DMS 273 treated with DMSO at 0.1 percent for 48 hours (cell line): ENCODE data around the gene HORMAD2.
"Not testable (repeated sequence)": the region's sequence is repeated elsewhere in the genome, so short reads cannot be mapped to it uniquely, and the experiment has no call there.

Source experiments
- DNase-seq: peaks from one replicate; lab custom pipeline; 2025; lab: John Stamatoyannopoulos, UW

Gene HORMAD2

DNA sequence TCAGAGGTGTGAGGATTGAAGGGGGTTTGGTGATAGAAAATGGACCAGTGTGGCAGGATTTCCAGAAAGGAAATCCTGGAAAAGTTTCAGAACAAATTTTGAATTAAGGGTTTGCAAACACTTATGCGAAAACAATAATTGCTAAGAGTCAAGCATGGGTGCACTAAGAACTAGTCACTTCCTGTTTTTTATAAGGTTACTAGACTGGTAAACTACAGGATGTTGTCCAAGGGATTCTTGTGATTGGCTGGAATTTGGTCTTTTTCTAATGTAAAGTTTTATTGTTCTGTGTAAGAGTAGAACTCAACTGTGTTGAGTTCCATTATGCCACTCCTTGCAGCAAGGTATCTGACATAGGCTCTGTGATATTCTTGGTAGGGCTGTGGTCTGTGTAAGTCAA is 112.2 kb downstream of the HORMAD2 start:
- no peak for DNase-seq

DNA sequence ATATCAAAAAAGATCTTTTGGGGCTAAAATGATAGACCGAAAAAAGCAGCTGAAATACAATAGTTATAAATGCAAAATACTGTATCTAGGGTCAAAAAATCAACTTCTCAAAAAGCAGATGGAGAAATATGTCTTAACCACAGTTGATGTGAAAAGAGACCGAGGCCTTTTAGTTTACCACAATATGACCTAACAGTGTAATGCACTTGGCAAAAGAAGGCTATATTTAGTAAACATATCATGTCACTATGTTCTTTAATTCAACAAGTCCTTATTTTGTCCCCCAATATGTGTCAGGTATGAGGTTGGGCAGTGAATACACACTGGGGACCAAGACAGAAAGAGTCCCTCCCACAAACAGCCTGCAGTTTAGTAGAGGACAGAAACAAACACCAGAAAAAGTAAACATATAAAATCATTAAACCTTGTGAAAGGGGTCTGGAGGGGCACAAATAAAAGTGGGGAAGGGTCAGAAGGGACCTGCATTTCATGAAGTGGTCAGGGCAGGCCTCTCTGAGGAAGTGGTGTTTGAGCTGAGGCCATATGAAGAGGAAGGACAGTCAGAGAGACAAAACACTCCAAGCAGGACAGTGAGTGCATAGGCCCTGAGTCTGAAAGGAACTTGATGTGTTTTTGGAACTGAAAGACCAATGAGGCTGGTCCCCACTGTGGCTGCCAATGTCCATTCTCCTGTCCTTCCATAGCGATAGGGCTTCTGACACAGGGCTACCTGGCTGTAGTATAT is 112.9 kb downstream of the HORMAD2 start:
- no peak for DNase-seq

DNA sequence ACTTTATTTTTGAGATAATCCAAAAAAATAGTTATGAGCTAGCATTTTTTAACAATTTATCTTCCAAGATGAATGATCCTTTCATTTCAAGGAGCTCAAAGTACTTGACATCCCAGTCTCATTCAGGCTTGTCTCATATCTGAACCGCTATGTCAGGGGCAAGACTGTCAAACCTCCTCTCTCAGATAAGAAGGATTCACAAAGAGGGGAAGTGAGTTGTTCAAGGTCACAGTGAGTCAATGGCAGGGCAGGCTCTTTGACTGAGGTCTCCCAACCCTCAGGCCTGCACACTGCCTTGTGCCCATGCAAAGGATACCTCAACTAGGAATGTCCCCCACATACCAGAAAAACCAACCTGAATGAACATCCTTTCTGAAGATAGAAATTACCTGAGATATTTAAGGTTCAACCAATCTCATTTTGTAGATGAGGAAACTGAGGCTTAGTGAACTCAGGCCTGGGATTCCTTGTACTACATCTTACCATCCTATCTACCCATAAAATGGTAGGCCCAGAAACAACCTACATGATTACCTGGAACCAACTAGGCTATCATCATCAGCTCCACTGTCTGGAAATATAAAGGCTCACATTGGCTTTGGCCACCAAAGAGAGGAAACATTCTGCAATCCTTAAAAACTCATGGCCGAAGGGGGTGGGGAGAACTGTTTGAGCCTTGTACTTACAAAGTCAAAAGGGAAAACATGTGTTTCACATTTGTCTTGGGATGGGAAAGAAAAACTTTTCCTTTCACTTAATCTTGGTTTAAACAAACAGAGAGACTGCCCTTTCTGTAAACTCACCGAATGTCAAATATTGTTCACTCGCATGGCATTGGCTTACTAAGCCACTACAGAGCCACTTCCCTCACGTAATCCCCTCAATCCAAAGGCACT is 115.2 kb downstream of the HORMAD2 start:
- DNase-seq: no peak

DNA sequence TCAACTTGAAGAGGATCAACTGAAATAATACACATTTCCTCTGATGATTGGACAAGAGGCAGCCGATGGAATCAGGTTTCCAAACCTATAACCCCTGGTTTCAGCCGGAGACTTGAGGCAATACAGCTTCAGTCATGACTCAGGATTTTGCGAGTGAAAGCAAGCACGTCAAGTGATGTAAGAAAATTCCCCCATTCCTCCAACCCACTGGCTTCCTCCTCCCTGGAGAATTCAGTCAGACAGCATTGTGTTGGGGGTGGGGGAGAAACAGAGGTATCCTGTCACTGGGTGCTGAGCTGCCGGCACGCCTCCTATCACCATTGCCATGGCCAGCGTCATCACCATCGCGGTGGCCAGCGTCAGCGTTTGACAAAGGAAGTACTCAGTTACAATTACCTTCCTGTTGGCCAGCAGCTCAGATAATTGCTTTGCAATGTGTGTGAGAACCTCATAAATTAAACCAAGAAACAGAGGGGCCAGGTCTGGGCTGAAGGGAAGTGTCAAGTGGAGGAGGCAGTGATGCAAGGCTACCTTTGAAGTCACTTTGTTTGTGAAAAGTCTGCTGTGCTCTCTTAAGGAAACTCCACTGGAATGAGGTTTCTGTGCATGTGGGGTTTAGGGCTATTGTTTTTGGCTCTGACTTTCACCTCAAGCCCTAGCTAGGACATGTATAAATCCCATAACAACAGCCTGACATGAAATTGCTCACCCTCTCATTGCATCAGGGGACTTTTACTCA is 116.0 kb downstream of the HORMAD2 start:
- no peak for DNase-seq

DNA sequence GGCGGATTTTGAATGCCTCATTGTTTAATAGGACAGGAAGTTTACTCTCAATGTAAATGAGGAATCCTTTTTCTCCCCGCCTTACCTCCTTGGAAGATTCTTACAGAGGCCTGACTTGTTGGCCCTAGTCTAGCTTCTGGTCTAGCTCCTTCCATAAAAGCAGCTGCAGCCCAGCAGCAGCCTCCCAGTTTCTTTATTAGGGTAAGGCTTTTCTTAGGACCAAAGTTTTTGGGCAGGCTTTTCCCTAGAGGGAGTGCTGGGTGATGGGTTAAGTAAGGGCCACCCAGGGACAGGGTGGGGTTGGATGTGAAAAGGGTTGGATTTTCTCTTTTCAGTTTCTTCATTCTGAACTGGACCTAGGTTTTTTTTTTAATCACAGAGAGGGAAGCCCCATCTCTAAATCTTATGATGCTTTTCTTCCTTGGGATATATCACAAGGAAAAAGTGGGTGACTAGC is 116.6 kb downstream of the HORMAD2 start:
- DNase-seq: no peak

DNA sequence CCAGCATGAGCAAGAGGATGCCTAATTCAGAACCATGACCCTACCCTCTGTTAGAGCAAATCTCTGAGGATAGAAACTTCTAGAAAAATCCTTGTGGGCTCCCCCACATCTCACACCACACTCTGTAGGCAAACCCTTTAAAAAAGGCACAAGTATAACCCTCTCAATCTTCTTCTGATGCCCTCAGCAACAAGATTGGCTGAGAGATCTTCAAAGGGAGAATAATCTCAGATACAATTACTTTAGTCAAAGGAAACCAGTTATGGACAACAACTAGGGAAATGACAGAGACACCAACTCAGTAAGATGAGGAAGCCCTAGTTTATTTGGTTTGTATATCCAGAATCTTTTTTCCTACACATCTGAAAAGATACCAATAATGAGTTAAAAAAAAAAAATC is 117.1 kb downstream of the HORMAD2 start:
- DNase-seq: no peak

DNA sequence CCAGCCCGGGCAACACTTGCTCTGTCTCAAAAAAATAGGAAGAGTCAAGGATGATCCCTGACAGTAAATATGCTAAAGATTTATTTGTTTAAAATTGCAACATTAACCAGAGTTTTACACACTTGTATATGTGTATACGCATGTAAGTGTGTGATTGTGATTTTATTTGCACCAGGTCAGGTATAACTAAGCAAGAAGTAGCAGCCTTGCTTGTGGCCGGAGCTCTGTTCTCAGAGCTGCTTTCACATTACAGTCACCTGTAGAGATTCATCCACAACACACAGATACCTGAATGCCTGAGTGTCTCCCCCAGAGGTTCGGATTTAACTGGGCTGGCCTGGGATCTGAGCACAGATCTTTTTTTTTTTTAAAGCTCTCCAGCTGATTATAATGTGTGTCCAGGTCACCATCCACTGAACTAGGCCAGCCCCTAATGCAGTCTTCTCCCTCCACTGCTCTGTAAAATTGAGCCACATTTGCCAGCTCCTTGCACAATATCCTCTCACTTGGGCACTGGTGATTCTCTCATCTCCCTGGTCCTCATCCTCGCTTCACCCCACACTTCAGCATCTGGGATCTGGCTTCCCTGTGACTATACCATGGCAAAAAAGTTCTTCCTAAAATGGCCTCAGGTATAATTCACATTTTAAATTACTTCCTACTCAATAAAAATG is 118.0 kb downstream of the HORMAD2 start:
- DNase-seq: no peak

DNA sequence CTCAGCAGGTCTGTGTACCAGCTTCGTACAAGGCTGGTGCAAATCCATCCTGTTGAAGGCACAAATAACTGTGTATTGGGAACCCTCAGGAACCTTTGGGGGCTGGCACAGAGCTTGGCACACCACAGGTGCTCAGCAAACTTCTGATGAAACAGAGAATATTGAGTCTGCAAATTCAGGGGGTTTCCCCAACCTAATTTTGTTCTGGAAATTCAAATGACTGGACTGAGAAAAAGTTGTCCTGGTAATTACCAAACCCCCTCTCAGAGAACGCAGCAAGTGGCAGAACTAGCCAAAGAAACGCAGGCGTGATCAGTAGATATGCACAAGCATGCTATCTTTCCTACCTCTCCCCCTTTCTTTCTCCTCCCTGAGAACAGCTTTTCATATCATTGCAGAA is 118.7 kb downstream of the HORMAD2 start:
- no peak for DNase-seq

DNA sequence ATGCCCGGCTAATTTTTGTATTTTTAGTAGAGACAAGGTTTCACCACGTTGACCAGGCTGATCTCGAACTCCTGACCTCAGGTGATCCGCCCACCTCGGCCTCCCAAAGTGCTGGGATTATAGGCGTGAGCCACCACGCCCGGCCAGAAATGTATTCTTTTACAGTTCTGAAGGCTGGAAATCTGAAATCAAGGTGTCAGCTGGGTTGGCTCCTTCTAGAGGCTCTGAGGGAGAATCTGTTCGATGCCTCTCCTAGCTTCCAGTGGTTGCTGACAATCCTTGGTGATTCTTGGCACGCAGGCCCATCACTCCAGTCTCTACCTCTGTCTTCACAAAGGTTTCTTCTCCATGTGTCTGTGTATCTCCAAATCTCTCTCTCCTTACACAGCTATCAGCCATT is 120.6 kb downstream of the HORMAD2 start:
- not testable (repeated sequence) for DNase-seq

DNA sequence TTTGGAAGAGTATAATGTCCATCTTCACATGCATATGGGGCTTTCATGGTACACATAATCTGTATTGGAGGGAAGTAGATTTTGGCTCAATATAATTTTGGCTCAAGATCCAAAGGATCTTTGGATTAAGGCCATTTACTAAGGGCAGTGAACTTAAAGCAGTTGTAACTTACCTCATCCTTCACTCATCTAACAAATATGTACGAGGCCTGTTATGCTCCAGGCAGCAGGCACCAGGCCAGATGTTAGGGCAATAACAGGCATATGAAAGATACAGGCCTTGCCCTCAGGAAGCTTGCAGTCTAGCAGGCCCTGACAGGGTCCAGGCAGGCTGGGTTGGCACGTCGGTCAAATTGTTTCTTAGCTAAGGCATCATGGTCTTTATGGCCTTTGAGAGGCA is 121.7 kb downstream of the HORMAD2 start:
- no peak for DNase-seq

DNA sequence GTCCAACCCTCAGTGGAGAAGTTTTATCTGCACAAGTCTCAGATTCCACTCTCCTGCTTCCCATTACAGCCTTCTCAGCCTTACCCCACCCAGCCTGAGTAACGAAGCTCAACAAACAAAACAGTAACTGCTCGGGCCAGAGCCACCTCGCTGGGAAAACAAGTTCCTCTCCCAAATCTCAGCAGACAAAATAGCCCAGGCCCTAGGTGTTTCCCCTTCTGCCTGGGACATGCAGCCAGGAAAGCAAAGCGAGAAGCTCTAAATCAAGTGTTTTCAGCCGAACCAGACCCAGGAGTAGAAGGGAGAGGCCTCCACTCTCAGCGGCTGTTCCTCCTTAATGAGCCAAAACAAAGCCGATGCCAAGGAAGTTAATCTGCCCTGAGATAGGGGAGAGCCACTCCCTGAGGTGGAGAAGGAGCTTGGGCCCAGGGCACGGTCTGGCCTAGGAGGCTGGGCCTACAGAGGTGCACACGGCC is 122.3 kb downstream of the HORMAD2 start:
- DNase-seq: no peak

DNA sequence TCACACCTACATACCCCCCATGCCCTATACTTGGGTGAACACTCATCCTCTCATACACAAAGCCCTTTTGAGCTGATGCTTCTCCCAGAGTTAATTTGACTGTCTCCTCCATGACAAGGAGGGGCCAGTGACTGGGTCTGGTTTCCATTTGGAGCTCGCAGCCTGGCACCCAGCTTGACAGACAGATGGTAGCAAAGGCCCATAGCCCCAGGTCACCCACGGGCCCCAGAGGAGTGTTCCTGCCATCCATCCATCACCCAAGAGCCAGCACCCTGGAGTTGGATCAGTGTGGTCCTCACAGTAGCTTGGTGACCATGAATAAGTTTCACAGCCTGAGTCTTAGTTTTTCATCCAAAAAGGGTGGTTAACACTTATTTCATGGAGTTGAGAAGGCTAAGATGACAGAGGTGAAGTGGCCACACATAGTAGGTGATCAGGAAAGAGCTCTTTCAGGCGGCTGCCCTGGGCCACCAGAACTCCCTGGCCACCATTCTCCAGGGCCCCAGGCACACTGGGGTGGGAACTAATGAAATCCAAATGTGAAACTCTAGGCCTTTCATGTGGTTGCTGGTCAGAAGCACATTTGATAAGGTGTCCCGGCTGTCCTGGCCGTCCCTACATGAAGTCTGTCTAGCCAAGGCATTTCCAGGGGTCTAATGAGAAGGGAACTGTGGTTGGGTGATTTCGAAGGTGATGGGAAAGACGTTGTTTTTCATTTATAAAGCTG is 123.9 kb downstream of the HORMAD2 start:
- DNase-seq: no peak

DNA sequence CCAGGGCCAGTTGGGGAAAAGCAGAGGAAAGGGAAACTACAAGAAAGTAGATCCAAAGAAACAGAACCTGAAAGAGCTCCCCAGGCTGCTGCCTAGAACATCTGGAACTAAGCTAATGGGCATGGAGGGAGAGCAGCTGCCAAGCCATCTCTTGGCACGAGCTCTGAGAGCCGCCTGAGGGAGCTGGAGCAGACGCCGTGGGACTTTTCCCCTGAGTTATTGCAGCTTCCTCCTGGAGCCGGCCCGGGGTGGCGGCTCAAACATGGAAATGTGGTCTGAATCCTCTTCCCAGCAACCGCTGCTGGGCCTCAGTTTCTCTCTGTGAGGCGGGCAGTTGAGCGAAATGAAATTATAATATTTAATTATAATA is 124.5 kb downstream of the HORMAD2 start:
- peak; percentile 78 for DNase-seq

DNA sequence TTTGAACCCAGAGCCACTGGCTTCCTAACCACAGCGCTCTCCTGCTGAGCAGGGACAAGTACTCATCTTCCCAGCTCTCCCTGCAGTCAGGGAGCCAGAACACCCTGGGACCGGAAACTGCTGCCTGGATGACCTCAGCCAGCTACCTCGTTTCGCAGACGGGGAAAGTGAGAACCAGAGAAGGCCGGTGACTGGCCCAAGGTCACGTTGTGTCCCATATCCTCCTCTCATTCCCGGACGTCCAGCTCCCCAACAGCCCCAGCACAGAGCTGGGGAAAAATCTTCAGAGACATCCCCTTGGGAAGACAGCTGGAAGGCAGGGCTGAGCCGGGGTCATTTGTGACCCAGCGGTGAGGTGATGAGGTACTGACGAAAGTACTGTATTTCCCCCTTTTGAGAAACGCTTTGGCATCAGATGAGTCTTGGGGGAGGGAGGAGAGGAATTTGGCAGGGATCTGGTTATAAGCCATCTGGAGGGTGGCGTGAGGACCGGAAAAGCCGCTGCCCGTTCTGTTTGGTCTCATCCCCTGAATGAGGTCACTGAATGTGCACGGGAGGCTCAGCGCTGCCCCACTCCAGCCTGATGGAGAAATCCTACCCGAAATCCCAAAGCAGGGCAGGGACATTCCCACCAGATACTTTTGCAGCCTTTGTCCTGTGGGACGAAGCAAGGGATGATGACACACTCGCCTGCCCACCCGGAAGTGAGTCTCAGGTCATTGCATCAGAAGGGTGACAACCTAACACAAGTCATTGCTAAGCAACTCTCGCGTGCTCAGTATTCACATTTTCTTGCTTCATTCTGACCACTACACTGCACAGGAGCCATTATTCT is 125.2 kb downstream of the HORMAD2 start:
- DNase-seq: peak; percentile 43

DNA sequence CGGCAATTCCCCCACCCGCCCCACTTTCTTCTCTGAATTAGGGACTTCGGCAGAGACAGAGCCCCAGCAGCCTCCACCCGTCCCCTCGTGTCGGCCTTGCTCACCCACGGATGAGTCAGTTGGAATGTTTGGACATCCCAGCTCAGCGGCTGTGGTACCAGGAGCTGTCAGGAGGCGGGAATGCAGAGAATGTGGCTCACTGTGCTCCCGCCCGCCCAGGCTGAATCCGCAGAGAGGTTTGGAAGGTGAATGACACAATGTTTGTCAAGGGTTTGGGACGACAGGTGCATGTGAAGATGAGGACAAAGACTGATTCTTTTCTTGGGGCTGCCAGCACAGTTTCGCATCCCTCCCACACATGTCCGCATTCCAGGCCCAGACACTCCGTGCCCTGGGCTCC is 126.7 kb downstream of the HORMAD2 start:
- DNase-seq: no peak

DNA sequence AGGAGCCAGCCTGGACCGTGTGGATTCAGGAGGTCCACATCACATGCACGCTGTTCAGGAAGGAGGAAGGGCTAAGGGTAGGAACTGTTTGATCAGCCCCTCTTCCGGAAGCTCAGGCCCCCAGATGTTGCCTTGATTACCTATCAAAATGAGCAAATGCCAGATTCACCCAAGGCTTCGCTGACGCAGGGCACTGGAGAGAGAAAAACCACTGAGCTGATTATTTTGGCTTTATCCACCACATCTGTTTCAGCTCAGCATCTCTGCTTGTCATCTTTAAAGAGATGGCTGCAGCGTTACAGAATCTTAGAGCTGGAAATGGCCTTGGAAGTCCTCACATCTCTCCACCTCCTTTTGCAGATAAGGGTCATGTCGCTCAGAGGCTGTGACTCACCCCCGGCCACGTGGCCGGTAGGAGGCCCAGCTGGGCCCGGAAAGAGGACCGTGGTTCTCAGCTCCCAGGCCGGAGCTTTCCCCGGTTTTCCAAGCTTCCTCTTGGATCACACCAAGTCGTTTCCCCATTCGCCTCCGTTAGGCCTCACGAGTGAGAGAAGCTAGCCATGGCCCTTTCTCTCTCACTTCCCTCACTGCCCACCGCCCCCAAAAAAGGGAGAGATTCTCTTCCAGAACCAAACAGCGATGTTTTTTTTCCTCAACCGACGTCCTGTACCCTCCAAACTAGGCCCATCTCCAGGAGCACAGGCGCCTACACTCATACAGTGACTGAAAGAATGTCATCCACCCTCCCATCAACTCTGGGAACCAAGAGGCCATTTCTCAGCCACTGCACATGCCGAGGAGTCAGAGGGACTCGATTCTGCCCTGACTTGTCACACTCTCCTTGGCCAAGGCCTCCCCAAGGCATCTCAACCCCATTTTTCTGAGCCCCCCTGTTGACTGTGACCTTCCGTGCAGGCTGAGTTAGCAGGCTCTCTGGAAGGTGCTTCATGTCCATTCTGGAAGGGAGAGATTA is 128.7 kb downstream of the HORMAD2 start:
- DNase-seq: no peak

DNA sequence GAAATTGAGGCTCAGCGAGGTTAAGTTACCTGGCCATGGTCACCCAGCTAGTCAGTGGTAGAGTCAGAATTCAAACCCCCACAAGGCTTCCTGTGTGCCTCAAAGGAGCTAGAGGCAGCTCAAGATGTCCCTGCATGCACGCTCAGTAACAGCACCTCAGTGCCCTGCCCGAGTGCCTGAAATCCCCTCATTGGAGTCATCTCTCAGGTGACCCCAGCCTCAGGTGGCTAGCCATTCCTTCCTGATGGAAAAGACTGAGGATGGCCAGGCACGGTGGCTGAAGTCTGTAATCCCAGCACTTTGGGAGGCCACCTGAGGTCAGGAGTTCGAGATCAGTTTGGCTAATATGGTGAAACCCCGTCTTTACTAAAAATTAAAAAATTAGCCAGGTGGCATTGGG is 129.4 kb downstream of the HORMAD2 start:
- no peak for DNase-seq

DNA sequence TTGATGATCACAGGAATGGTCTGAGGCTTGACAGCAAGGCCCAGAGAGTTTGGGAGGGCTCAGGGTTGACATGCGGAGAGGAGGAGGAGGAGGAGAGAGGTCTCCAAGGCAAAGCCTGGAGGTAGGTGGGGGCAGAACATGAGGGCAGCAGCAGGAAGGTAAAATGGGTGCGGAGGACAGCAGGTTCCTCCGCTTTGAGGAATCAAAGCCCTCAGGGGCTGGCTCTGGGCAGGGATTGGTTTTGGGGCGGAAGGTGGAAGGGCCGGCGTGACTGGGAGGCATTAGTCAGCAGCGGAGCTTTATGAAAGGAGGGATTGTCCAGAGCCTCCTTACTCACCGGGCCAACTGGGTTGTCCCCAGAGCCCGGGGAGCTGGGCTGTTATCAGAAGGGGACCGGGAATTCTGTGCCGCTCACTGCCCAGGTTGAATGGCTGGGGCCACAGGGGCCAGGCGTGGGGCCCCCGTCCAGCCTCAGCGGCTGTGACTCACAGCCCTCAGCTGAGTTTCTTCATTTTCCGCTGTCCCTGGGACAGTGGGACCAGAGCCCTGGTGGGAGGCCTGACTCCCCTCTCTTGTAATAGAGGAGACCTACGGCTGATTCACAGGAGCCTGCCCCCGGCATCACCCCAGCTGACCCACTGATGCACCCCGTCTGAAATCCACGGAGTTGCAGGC is 130.1 kb downstream of the HORMAD2 start:
- no peak for DNase-seq
